GM12865 (cell line): ENCODE measurements around the gene LRRC14B.

Source experiments
- DNase-seq: peaks from one replicate; pipeline ENCODE4 v3.0.0; 2010; ENCODE audit warnings: low read depth
- H3K4me3 ChIP-seq: 2 replicates; pipeline ENCODE4 v1.5.1; 2011; ENCODE audit warnings: mild to moderate bottlenecking, low read depth, low read length, control low read depth
- TF ChIP-seq, protein P1 (sequence below): IDR thresholded peaks from 2 replicates; pipeline ENCODE4 v1.5.1; 2011; ENCODE audit warnings: low read length, control low read depth, low read depth, inconsistent platforms; ENCODE audit not compliant: insufficient read depth; ENCODE audit errors: missing control alignments

The LRRC14B gene

GRCh38 chr5:169728-170094, 21.6 kb upstream of the LRRC14B start:
- no peak overlapping the region for H3K4me3 ChIP-seq
- TF ChIP-seq, protein P1, sequence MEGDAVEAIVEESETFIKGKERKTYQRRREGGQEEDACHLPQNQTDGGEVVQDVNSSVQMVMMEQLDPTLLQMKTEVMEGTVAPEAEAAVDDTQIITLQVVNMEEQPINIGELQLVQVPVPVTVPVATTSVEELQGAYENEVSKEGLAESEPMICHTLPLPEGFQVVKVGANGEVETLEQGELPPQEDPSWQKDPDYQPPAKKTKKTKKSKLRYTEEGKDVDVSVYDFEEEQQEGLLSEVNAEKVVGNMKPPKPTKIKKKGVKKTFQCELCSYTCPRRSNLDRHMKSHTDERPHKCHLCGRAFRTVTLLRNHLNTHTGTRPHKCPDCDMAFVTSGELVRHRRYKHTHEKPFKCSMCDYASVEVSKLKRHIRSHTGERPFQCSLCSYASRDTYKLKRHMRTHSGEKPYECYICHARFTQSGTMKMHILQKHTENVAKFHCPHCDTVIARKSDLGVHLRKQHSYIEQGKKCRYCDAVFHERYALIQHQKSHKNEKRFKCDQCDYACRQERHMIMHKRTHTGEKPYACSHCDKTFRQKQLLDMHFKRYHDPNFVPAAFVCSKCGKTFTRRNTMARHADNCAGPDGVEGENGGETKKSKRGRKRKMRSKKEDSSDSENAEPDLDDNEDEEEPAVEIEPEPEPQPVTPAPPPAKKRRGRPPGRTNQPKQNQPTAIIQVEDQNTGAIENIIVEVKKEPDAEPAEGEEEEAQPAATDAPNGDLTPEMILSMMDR = no peak
- DNase-seq = no peak

DNA sequence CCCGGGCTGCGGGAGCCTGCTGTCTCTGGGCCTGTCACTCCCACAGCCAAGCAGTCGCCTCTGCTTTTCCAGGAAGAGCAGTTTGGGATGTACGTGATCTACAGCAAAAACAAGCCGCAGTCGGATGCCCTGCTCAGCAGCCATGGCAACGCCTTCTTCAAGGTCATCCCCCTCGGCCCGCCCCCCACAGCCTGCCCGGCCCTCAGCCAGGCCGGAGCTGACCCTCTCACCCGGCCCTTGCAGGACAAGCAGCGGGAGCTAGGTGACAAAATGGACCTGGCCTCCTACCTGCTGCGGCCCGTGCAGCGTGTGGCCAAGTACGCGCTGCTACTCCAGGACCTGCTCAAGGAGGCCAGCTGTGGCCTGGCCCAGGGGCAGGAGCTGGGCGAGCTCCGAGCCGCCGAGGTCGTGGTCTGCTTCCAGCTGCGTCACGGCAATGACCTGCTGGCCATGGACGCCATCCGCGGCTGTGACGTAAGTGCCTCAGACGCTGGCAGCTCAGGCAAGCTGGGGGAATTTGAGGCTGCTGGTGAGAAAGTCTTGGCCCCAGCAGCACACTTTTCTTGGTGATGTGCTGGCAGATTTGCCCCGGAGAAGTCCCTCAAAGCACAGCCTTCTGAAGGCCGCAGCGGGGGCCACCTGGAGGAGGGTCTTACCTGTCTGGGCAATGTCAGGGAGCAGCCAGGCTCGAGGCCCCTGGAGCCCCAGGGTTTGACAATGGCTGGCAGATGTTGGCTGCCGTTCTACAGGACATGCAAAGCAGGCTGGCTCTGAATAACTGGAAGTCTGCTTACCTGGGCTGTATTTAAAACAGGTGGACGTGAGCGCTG, 20.1 kb upstream of the LRRC14B start:
- TF ChIP-seq, protein P1 = no peak
- no peak for DNase-seq

GRCh38 chr5:171801-172331, 19.4 kb upstream of the LRRC14B start:
- TF ChIP-seq, protein P1 = no peak
- no peak for DNase-seq
- H3K4me3 ChIP-seq = no peak overlapping the region

More for the DNA sequence above, 20.1 kb upstream of the LRRC14B start:
- H3K4me3 ChIP-seq = no peak overlapping the region

GRCh38 chr5:172421-172820, 18.9 kb upstream of the LRRC14B start:
- TF ChIP-seq, protein P1 = no peak
- DNase-seq = no peak
- H3K4me3 ChIP-seq = no peak overlapping the region

DNA sequence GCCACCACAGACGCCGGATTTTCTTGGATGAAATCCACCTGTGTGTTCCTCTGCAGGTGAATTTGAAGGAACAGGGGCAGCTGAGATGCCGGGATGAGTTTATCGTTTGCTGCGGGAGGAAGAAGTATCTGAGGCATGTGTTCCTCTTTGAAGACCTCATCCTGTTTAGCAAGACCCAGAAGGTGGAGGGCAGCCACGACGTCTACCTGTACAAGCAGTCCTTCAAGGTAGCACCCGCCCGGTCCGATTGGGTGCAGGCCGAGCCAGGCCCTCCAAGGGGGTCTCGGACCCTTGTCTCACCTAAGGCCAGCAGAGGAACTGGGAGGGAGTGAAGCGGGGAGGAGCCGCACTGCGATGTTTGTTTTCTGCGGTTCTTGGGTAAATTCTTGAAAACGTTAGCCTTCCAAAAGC, 18.4 kb upstream of the LRRC14B start:
- no peak for DNase-seq
- TF ChIP-seq, protein P1 = no peak
- no peak overlapping the region for H3K4me3 ChIP-seq

GRCh38 chr5:173392-174290, 17.7 kb upstream of the LRRC14B start:
- TF ChIP-seq, protein P1 = no peak
- H3K4me3 ChIP-seq = no peak overlapping the region
- DNase-seq = no peak
